ENCODE results near the gene OPRM1. TPM values are rescaled to one million over a fixed set of nuclear protein-coding genes. Genes with fewer than 3 reads are reported as not detected.

The OPRM1 gene
- polyA plus RNA-seq, 1 donor (not counting 4 experiments of a cell fraction or from before 2014, with no cell fraction given): not detected

DNA sequence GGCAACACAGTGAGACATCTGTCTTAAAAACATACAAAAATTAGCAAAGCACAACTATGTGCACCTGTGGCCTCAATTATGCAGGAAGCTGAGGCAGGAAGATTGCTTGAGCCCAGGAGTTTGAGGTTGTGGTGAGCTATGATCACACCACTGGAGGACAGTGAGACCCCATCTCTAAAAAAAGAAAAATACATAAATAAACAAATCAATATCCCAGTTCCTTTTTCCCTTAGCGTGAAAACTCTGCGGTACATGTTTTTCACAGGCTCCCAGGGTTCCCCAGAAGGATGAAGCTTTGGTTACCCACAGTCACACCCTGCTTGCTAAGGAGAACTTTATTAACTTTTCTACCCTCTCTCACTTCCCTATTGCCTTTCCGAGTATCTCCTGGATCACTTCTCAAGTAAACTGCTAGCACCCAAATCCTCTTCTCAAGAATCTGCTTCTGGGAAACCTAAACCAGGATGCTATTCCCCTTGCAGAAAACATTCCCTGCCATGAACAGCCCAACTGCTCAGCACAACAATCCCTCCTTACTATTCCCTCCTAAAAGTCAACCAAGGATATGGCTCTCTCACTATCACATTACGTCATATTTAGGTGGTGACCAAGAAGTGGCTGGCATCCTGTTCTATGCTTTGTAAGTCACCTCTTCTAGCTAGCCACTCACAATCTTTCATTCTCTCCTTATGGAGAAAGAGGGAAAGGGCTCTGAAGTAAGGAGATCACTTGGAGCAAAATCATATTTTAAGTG, 195.2 kb downstream of the OPRM1 start:
- H3K9ac ChIP-seq (ENCODE audit: control insufficient read depth, extremely low read depth, insufficient read depth, low read length): no peak overlapping the region
- no peak overlapping the region for H3K27ac ChIP-seq (ENCODE audit: control insufficient read depth, insufficient read depth, low read length)
- no peaks in the 10 kb centered on the region for H3K36me3 ChIP-seq (ENCODE audit: control insufficient read depth in 2 of 2, extremely low read depth in 1 of 2, insufficient read depth in 2 of 2, low read length in 2 of 2)
- no peaks in the 10 kb centered on the region for H4K20me1 ChIP-seq (ENCODE audit: control insufficient read depth, extremely low read depth, insufficient read depth, low read length)
- no peaks in the 10 kb centered on the region for H3K9me1 ChIP-seq (ENCODE audit: control insufficient read depth, extremely low read depth, insufficient read depth, low read length)
- no peak for TF ChIP-seq EZH2 (IDR thresholded peaks at IDR 0.05; ENCODE audit: low read length)
- TF ChIP-seq, protein P1, sequence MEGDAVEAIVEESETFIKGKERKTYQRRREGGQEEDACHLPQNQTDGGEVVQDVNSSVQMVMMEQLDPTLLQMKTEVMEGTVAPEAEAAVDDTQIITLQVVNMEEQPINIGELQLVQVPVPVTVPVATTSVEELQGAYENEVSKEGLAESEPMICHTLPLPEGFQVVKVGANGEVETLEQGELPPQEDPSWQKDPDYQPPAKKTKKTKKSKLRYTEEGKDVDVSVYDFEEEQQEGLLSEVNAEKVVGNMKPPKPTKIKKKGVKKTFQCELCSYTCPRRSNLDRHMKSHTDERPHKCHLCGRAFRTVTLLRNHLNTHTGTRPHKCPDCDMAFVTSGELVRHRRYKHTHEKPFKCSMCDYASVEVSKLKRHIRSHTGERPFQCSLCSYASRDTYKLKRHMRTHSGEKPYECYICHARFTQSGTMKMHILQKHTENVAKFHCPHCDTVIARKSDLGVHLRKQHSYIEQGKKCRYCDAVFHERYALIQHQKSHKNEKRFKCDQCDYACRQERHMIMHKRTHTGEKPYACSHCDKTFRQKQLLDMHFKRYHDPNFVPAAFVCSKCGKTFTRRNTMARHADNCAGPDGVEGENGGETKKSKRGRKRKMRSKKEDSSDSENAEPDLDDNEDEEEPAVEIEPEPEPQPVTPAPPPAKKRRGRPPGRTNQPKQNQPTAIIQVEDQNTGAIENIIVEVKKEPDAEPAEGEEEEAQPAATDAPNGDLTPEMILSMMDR (optimal IDR thresholded peaks at IDR 0.05 in 1 of 3, IDR thresholded peaks at IDR 0.05 in 1 of 3, conservative IDR thresholded peaks at IDR 0.05 in 1 of 3; ENCODE audit: extremely low read depth in 1 of 3, insufficient read depth in 2 of 3, low read length in 3 of 3): no peak
- H3K4me3 ChIP-seq (ENCODE audit: control insufficient read depth in 2 of 3, extremely low read depth in 1 of 3, insufficient read depth in 2 of 3, low read depth in 1 of 3, low read length in 3 of 3): no peak overlapping the region
- no peaks in the 10 kb centered on the region for H3K79me2 ChIP-seq (ENCODE audit: control insufficient read depth, insufficient read depth, low read length)
- no peak overlapping the region for H2AFZ ChIP-seq (ENCODE audit: control insufficient read depth, low read length)
- H3K27me3 ChIP-seq (ENCODE audit: control insufficient read depth, extremely low read depth, insufficient read depth, low read length): no peaks in the 10 kb centered on the region
- no peaks in the 10 kb centered on the region for H3K9me3 ChIP-seq (ENCODE audit: control insufficient read depth, low read depth, low read length)
- peaks cover 3% of the 10 kb centered on the region for H3K4me1 ChIP-seq (ENCODE audit: control insufficient read depth, extremely low read depth, insufficient read depth, low read length)
- no peak overlapping the region for H3K4me2 ChIP-seq (ENCODE audit: control insufficient read depth, extremely low read depth, insufficient read depth, low read depth, low read length)
- no peak for FAIRE-seq
- no peak for DNase-seq (ENCODE audit: low read depth, low spot score)
- dilution Hi-C loops (cut with MboI; ENCODE audit: extremely low pct_ligation_motif_present, low sequenced_read_pairs): no loop called here

DNA sequence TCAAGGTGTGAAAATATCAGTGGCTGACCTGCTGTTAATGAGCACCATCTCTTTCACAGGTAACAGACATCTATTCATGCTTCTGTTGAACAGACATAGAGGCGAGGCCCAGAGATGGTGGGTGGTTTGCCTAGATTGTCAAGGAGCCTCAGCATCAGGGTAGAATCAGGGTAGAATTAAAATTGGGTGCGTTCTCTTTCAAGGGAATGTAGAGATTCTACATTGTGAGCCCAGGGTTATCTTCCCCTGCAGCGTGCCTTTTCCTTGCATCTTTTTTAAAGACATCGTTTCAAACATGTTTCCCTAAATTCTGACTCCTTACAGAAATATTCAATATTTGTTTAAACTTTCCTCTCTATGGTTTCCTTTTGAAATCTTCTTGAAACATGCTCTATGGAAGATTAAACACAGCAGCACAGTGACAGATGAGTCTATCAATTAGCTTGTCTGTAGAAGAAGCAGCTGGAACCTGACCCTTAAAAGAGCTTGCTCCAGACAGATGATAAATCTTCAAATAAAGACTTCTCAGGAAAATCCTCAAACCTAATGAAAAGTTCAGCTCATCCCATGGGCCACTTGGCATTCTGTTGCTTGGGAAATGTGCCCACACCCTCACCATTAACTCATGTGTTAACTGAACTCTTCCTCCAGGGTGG, 197.7 kb downstream of the OPRM1 start:
- Histone ChIP-seq H3K9me3 (ENCODE audit: control insufficient read depth, low read depth, low read length) (no peaks in the 10 kb centered on the region), H3K4me2 (ENCODE audit: control insufficient read depth, extremely low read depth, insufficient read depth, low read depth, low read length) (no peak overlapping the region), H3K4me3 (ENCODE audit: control insufficient read depth in 2 of 3, extremely low read depth in 1 of 3, insufficient read depth in 2 of 3, low read depth in 1 of 3, low read length in 3 of 3) (no peak overlapping the region), H3K79me2 (ENCODE audit: control insufficient read depth, insufficient read depth, low read length) (no peaks in the 10 kb centered on the region), H3K9me1 (ENCODE audit: control insufficient read depth, extremely low read depth, insufficient read depth, low read length) (no peaks in the 10 kb centered on the region), H2AFZ (ENCODE audit: control insufficient read depth, low read length) (no peak overlapping the region), H3K27ac (ENCODE audit: control insufficient read depth, insufficient read depth, low read length) (no peak overlapping the region), H3K9ac (ENCODE audit: control insufficient read depth, extremely low read depth, insufficient read depth, low read length) (no peak overlapping the region), H3K4me1 (ENCODE audit: control insufficient read depth, extremely low read depth, insufficient read depth, low read length) (peaks cover 3% of the 10 kb centered on the region), H3K36me3 (ENCODE audit: control insufficient read depth in 2 of 2, extremely low read depth in 1 of 2, insufficient read depth in 2 of 2, low read length in 2 of 2) (no peaks in the 10 kb centered on the region), H3K27me3 (ENCODE audit: control insufficient read depth, extremely low read depth, insufficient read depth, low read length) (no peaks in the 10 kb centered on the region), H4K20me1 (ENCODE audit: control insufficient read depth, extremely low read depth, insufficient read depth, low read length) (no peaks in the 10 kb centered on the region)
- TF ChIP-seq, protein P1 (optimal IDR thresholded peaks at IDR 0.05 in 1 of 3, IDR thresholded peaks at IDR 0.05 in 1 of 3, conservative IDR thresholded peaks at IDR 0.05 in 1 of 3; ENCODE audit: extremely low read depth in 1 of 3, insufficient read depth in 2 of 3, low read length in 3 of 3): no peak
- no peak for TF ChIP-seq EZH2 (IDR thresholded peaks at IDR 0.05; ENCODE audit: low read length)
- no peak for DNase-seq (ENCODE audit: low read depth, low spot score)
- dilution Hi-C loops (cut with MboI; ENCODE audit: extremely low pct_ligation_motif_present, low sequenced_read_pairs): no loop called here
- FAIRE-seq: no peak
